H9 (cell line): ENCODE data around the gene HSD3B1. TPM values are rescaled to one million over a fixed set of nuclear protein-coding genes. Genes with fewer than 3 reads are reported as not detected.
"Not testable (repeated sequence)": the region's sequence is repeated elsewhere in the genome, so short reads cannot be mapped to it uniquely, and the experiment has no call there.

Experiments
- DNase-seq: peaks from one replicate; pipeline ENCODE4 v3.0.0-alpha.2; 2017
- H2AFZ ChIP-seq: one replicate; pipeline ENCODE4 v1.6.1; 2013; ENCODE audit warnings: mild to moderate bottlenecking, low read length, control low read depth, moderate library complexity
- H2AK5ac ChIP-seq: 2 replicates; pipeline ENCODE4 v1.6.1; 2013; ENCODE audit warnings: low read length, control low read depth, mixed read lengths; ENCODE audit not compliant: insufficient read length
- H2BK120ac ChIP-seq: one replicate; pipeline ENCODE4 v1.6.1; 2013; ENCODE audit warnings: low read depth, mild to moderate bottlenecking, low read length, control low read depth, inconsistent platforms; ENCODE audit not compliant: poor library complexity, severe bottlenecking
- H2BK12ac ChIP-seq: 2 replicates; pipeline ENCODE4 v1.6.1; 2013; ENCODE audit warnings: low read length, control low read depth, mixed read lengths, low read depth; ENCODE audit not compliant: insufficient read length
- H2BK15ac ChIP-seq: 2 replicates; pipeline ENCODE4 v1.6.1; 2013; ENCODE audit warnings: low read depth, low read length, control low read depth
- H2BK20ac ChIP-seq: one replicate; pipeline ENCODE4 v1.6.1; 2013; ENCODE audit warnings: low read depth, mild to moderate bottlenecking, low read length, control low read depth, inconsistent platforms; ENCODE audit not compliant: poor library complexity, severe bottlenecking
- H2BK5ac ChIP-seq: 2 replicates; pipeline ENCODE4 v1.6.1; 2013; ENCODE audit warnings: low read length, control low read depth, mixed read lengths; ENCODE audit not compliant: insufficient read length
- H3K14ac ChIP-seq: 2 replicates; pipeline ENCODE4 v1.6.1; 2013; ENCODE audit warnings: low read length, control low read depth; ENCODE audit not compliant: insufficient read depth
- H3K18ac ChIP-seq: 2 replicates; pipeline ENCODE4 v1.6.1; 2013; ENCODE audit warnings: low read depth, mild to moderate bottlenecking, mixed read lengths, low read length, control low read depth; ENCODE audit not compliant: insufficient read length
- H3K23ac ChIP-seq: 2 replicates; pipeline ENCODE4 v1.6.1; 2013; ENCODE audit warnings: low read length, control low read depth, mixed read lengths, low read depth; ENCODE audit not compliant: insufficient read length
- H3K23me2 ChIP-seq: 2 replicates; pipeline ENCODE4 v1.6.1; 2013; ENCODE audit warnings: low read depth, mild to moderate bottlenecking, mixed read lengths, low read length, control low read depth; ENCODE audit not compliant: insufficient read length, poor library complexity, severe bottlenecking
- H3K27ac ChIP-seq: 2 replicates; pipeline ENCODE4 v1.5.1; 2013; ENCODE audit warnings: low read length, control low read depth, mixed read lengths, low read depth; ENCODE audit not compliant: insufficient read length
- H3K27me3 ChIP-seq: 2 replicates; pipeline ENCODE4 v1.6.1; 2013; ENCODE audit warnings: low read length, control low read depth, inconsistent platforms; ENCODE audit not compliant: insufficient read depth
- H3K4ac ChIP-seq: 2 replicates; pipeline ENCODE4 v1.6.1; 2013; ENCODE audit warnings: low read depth, mild to moderate bottlenecking, control low read depth, inconsistent platforms, low read length, moderate library complexity
- H3K4me1 ChIP-seq: 2 replicates; pipeline ENCODE4 v1.6.1; 2013; ENCODE audit warnings: low read length, control low read depth, inconsistent platforms; ENCODE audit not compliant: insufficient read depth
- H3K4me2 ChIP-seq: 2 replicates; pipeline ENCODE4 v1.6.1; 2013; ENCODE audit warnings: low read length, control low read depth, mixed read lengths; ENCODE audit not compliant: insufficient read length, insufficient read depth
- H3K56ac ChIP-seq: 2 replicates; pipeline ENCODE4 v1.6.1; 2013; ENCODE audit warnings: low read depth, mild to moderate bottlenecking, mixed read lengths, low read length, control low read depth; ENCODE audit not compliant: insufficient read length
- H3K79me1 ChIP-seq: 2 replicates; pipeline ENCODE4 v1.6.1; 2013; ENCODE audit warnings: low read depth, mild to moderate bottlenecking, moderate library complexity, low read length, control low read depth, inconsistent platforms; ENCODE audit not compliant: insufficient read depth, poor library complexity, severe bottlenecking
- H3K79me2 ChIP-seq: 2 replicates; pipeline ENCODE4 v1.6.1; 2013; ENCODE audit warnings: low read length, control low read depth, inconsistent platforms; ENCODE audit not compliant: insufficient read depth
- H3K9ac ChIP-seq: 2 replicates; pipeline ENCODE4 v1.6.1; 2013; ENCODE audit warnings: low read length, control low read depth, mixed read lengths; ENCODE audit not compliant: insufficient read length; ENCODE audit errors: extremely low read depth
- H3K9me3 ChIP-seq: one replicate; pipeline ENCODE4 v1.6.1; 2013; ENCODE audit warnings: low read depth, low read length, inconsistent platforms; ENCODE audit not compliant: control insufficient read depth
- H3T11ph ChIP-seq: one replicate; pipeline ENCODE4 v1.6.1; 2013; ENCODE audit warnings: mild to moderate bottlenecking, low read length, control low read depth, inconsistent platforms
- H4K20me1 ChIP-seq: one replicate; pipeline ENCODE4 v1.6.1; 2013; ENCODE audit not compliant: control insufficient read depth, insufficient read length, insufficient read depth
- H4K5ac ChIP-seq: 2 replicates; pipeline ENCODE4 v1.6.1; 2013; ENCODE audit warnings: low read depth, mild to moderate bottlenecking, mixed read lengths, low read length, control low read depth; ENCODE audit not compliant: insufficient read length
- H4K8ac ChIP-seq: replicated peaks from 2 replicates; pipeline ENCODE4 v1.6.1; 2013; ENCODE audit warnings: low read length, control low read depth, mixed read lengths, low read depth; ENCODE audit not compliant: insufficient read length
- H4K91ac ChIP-seq: 2 replicates; pipeline ENCODE4 v1.6.1; 2013; ENCODE audit warnings: low read depth, mild to moderate bottlenecking, moderate library complexity, mixed read lengths, low read length, control low read depth; ENCODE audit not compliant: insufficient read length
- H3K27ac Mint-ChIP-seq, 3 experiments: 2 replicates in 2 of 3; 3 replicates in 1 of 3; pipeline ENCODE4 v1.8.0; 2020 to 2021; ENCODE audit warnings: mixed read lengths in 3 of 3, mild to moderate bottlenecking in 1 of 3, moderate library complexity in 1 of 3
- H3K27me3 Mint-ChIP-seq: 2 replicates; pipeline ENCODE4 v1.8.0; 2021; ENCODE audit warnings: low read depth, mild to moderate bottlenecking, moderate library complexity, mixed read lengths
- H3K36me3 Mint-ChIP-seq, 3 experiments: 2 replicates in 2 of 3; 3 replicates in 1 of 3; pipeline ENCODE4 v1.8.0; 2020 to 2021; ENCODE audit warnings: low read depth in 3 of 3, mixed read lengths in 3 of 3; ENCODE audit not compliant: insufficient read depth in 1 of 3
- H3K4me1 Mint-ChIP-seq, 2 experiments: 2 replicates each; pipeline ENCODE4 v1.8.0; 2020; ENCODE audit warnings: mixed read lengths in 2 of 2
- H3K4me3 Mint-ChIP-seq, 2 experiments: 2 replicates in 1 of 2; 3 replicates in 1 of 2; pipeline ENCODE4 v1.8.0; 2020 to 2021; ENCODE audit warnings: mild to moderate bottlenecking in 2 of 2, mixed read lengths in 2 of 2, moderate library complexity in 1 of 2
- H3K9me3 Mint-ChIP-seq, 2 experiments: 2 replicates in 1 of 2; 3 replicates in 1 of 2; pipeline ENCODE4 v1.8.0; 2020; ENCODE audit warnings: mild to moderate bottlenecking in 2 of 2, mixed read lengths in 2 of 2, moderate library complexity in 1 of 2
- WGBS: extraction: QIAGEN DNeasy Blood & Tissue Kit; methylation state at CpG from one replicate; pipeline ENCODE4 v1.1.7; 2013; ENCODE audit warnings: missing lambda C conversion rate, low lambda C conversion rate, mixed read lengths; ENCODE audit not compliant: insufficient read length; ENCODE audit errors: extremely low coverage; 5-methylcytosine and 5-hydroxymethylcytosine counted together
- total RNA-seq: library from RNA; stranded (reverse); gene quantifications from 2 replicates; pipeline ENCODE4 v1.2.1, GENCODE V29; 2021
- TF ChIP-seq, protein P1 (sequence below): fragments of 200-600 bp; sonication (generic); conservative IDR thresholded peaks from 3 replicates; pipeline ENCODE4 v1.8.0; 2021; ENCODE audit warnings: antibody characterized with exemption, mild to moderate bottlenecking

HSD3B1 gene
- total RNA-seq, 1 experiment from 2014 or later = not detected

GRCh38 chr1:119551218-119551617 is 44.2 kb downstream of the HSD3B1 start:
- Histone ChIP-seq H2BK15ac (no peak overlapping the region), H3K4me2 (no peak overlapping the region), H3K23me2 (no peaks in the 10 kb centered on the region), H2BK12ac (no peak overlapping the region), H3K4me1 (no peaks in the 10 kb centered on the region), H3K27me3 (no peaks in the 10 kb centered on the region), H4K8ac (no peak overlapping the region), H3K4ac (no peak overlapping the region), H3K56ac (no peak overlapping the region), H3K79me1 (no peaks in the 10 kb centered on the region), H2AFZ (no peak overlapping the region), H3K9ac (no peak overlapping the region), H3K18ac (no peak overlapping the region), H3K23ac (no peak overlapping the region), H3K79me2 (no peaks in the 10 kb centered on the region), H4K5ac (no peak overlapping the region), H2BK20ac (no peak overlapping the region), H2BK5ac (no peak overlapping the region), H2AK5ac (no peak overlapping the region), H3K14ac (no peak overlapping the region), H3K27ac (no peak overlapping the region), H2BK120ac (no peak overlapping the region), H4K20me1 (no peaks in the 10 kb centered on the region), H3T11ph (no peak overlapping the region), H3K9me3 (no peaks in the 10 kb centered on the region), H4K91ac (no peak overlapping the region)
- no peak for DNase-seq
- Mint-ChIP-seq H3K36me3 (no peaks in the 10 kb centered on the region), H3K27me3 (no peaks in the 10 kb centered on the region), H3K27ac (no peak overlapping the region), H3K4me1 (peaks cover 6 to 18% of the 10 kb centered on the region in 2 experiments), H3K4me3 (no peak overlapping the region), H3K9me3 (no peaks in the 10 kb centered on the region)
- TF ChIP-seq, protein P1, sequence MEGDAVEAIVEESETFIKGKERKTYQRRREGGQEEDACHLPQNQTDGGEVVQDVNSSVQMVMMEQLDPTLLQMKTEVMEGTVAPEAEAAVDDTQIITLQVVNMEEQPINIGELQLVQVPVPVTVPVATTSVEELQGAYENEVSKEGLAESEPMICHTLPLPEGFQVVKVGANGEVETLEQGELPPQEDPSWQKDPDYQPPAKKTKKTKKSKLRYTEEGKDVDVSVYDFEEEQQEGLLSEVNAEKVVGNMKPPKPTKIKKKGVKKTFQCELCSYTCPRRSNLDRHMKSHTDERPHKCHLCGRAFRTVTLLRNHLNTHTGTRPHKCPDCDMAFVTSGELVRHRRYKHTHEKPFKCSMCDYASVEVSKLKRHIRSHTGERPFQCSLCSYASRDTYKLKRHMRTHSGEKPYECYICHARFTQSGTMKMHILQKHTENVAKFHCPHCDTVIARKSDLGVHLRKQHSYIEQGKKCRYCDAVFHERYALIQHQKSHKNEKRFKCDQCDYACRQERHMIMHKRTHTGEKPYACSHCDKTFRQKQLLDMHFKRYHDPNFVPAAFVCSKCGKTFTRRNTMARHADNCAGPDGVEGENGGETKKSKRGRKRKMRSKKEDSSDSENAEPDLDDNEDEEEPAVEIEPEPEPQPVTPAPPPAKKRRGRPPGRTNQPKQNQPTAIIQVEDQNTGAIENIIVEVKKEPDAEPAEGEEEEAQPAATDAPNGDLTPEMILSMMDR = no peak

- H4K91ac ChIP-seq, H3K79me1 ChIP-seq, H3K9ac ChIP-seq, H3K9me3 Mint-ChIP-seq, H3K4me3 Mint-ChIP-seq, H3K9me3 ChIP-seq, H3K79me2 ChIP-seq, H3K56ac ChIP-seq, H2BK12ac ChIP-seq, H3K27me3 ChIP-seq, H3T11ph ChIP-seq, H3K4me2 ChIP-seq, H2BK20ac ChIP-seq, H3K23me2 ChIP-seq, DNase-seq, H2AK5ac ChIP-seq, H3K27ac ChIP-seq, H3K4me1 ChIP-seq, H4K5ac ChIP-seq, H3K27me3 Mint-ChIP-seq, H3K18ac ChIP-seq, H3K27ac Mint-ChIP-seq, H4K20me1 ChIP-seq, H2BK5ac ChIP-seq, H3K4ac ChIP-seq, H2AFZ ChIP-seq, H3K14ac ChIP-seq, H3K23ac ChIP-seq, H4K8ac ChIP-seq, H3K36me3 Mint-ChIP-seq, H2BK15ac ChIP-seq, H2BK120ac ChIP-seq: not testable (repeated sequence)
- no CpG with 5 or more reads among the region's 1 CpG for WGBS
- H3K4me1 Mint-ChIP-seq = peaks cover 6 to 16% of the 10 kb centered on the region in 2 experiments
These were observed 45.6 kb downstream of the HSD3B1 start for GRCh38 chr1:119552656-119553055.
